Activated CD4-positive, alpha-beta memory T cell treated with anti-CD3 and anti-CD28 coated beads for 36 hours (primary cell): Measurements from ENCODE around the gene RHOB. TPM values are rescaled to one million over a fixed set of nuclear protein-coding genes. Genes with fewer than 3 reads are reported as not detected.

ENCODE experiments used
- CTCF ChIA-PET: fragments of 350-600 bp; sonication (Branson Sonifier 250); formaldehyde crosslinking; loops from one replicate; lab custom pipeline; 2021; ENCODE audit warnings: antibody characterized with exemption, inconsistent platforms; lab: Charles Lee
- POLR2A ChIA-PET: fragments of 350-600 bp; sonication (Branson Sonifier 250); formaldehyde crosslinking; loops from one replicate; lab custom pipeline; 2021; ENCODE audit warnings: antibody characterized with exemption; lab: Charles Lee
- DNase-seq: peaks from one replicate; pipeline ENCODE4 v3.0.0-alpha.2; 2020
- H3K27ac Mint-ChIP-seq: one replicate; pipeline ENCODE4 v1.8.0; 2021; ENCODE audit warnings: mixed read lengths
- H3K27me3 Mint-ChIP-seq: one replicate; pipeline ENCODE4 v1.8.0; 2021; ENCODE audit warnings: mixed read lengths
- H3K36me3 Mint-ChIP-seq: one replicate; pipeline ENCODE4 v1.8.0; 2021; ENCODE audit warnings: mixed read lengths
- H3K4me1 Mint-ChIP-seq: one replicate; pipeline ENCODE4 v1.8.0; 2021; ENCODE audit warnings: low read depth, mixed read lengths
- H3K4me3 Mint-ChIP-seq: one replicate; pipeline ENCODE4 v1.8.0; 2021; ENCODE audit warnings: mild to moderate bottlenecking, mixed read lengths
- H3K9me3 Mint-ChIP-seq: one replicate; pipeline ENCODE4 v1.8.0; 2021; ENCODE audit warnings: mixed read lengths
- intact Hi-C: fragments of 100-400 bp; cut with micrococcal nuclease; formaldehyde crosslinking; loops from one replicate; pipeline ENCODE4 v1.15.1; 2023
- total RNA-seq, 2 experiments: library from RNA; stranded (reverse); gene quantifications; one replicate each; pipeline ENCODE4 v1.2.3, GENCODE V29; 2021

Gene RHOB
- total RNA-seq, 2 experiments from 2014 or later = 31.6 to 33.6 TPM

- POLR2A ChIA-PET = interaction anchor here (2.9 kb wide), 1 partner anchor 201 kb away, joined by 35 read pairs; the partner anchor contains the start of gene HS1BP3
- peaks cover 10% of the 10 kb centered on the region for H3K4me1 Mint-ChIP-seq
- no peak overlapping the region for H3K27ac Mint-ChIP-seq
- CTCF ChIA-PET = interaction anchor here (6.1 kb wide), 1 partner anchor 193 kb away, joined by 144 read pairs; no protein-coding TSS in a partner anchor
- intact Hi-C loops = no loop called here
- no peaks in the 10 kb centered on the region for H3K9me3 Mint-ChIP-seq
- H3K27me3 Mint-ChIP-seq = peaks cover 15% of the 10 kb centered on the region
- H3K36me3 Mint-ChIP-seq = peaks cover 2% of the 10 kb centered on the region
- H3K4me3 Mint-ChIP-seq = peak overlapping the region; percentile 11
- no peak for DNase-seq
Measured at GRCh38 chr2:20448977-20449306, 2.1 kb downstream of the RHOB start.

DNA sequence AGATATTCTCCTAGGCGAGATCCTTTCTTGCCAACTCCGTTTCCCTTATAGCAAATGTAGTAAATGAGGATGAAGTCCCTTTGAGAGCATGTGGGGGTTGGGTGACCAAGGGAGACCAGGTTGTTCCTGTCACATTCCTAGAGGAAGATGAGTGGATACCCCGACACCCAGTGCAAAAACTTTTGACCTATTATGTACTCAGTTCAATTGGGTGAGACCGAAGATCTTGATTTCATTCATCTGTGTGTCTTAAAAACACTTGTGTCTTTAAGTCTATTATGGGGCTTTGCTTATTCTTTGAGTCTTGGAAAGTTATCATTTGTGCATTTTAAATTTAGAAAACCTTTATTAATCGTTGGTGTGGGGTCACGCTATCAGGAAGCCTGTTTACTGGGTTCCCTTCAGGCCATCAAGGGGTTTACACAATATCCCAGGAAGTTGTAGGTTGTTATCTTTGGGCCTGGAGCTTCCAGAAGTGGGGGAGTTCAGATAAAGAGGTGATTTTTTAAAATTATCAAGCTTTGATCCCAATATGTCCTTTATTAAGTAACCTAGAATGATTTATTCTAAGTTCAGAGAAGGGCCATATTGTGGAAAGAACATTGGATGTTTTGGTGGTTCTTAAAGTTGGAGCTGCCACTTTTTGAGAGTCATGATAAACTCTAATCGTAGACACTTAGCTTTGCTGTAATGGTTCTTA is 2.8 kb downstream of the RHOB start:
- H3K9me3 Mint-ChIP-seq = no peaks in the 10 kb centered on the region
- intact Hi-C loops = no loop called here
- H3K4me1 Mint-ChIP-seq = peaks cover 10% of the 10 kb centered on the region
- peaks cover 2% of the 10 kb centered on the region for H3K36me3 Mint-ChIP-seq
- ChIA-PET POLR2A (no interaction called here), CTCF (interaction anchor here (1.0 to 2.1 kb wide), 4 partner anchors 39 to 212 kb away, joined by 3 to 5 read pairs (median 3); no protein-coding TSS in a partner anchor)
- peaks cover 15% of the 10 kb centered on the region for H3K27me3 Mint-ChIP-seq
- DNase-seq = no peak
- H3K4me3 Mint-ChIP-seq = peak overlapping the region; percentile 48
- no peak overlapping the region for H3K27ac Mint-ChIP-seq

DNA sequence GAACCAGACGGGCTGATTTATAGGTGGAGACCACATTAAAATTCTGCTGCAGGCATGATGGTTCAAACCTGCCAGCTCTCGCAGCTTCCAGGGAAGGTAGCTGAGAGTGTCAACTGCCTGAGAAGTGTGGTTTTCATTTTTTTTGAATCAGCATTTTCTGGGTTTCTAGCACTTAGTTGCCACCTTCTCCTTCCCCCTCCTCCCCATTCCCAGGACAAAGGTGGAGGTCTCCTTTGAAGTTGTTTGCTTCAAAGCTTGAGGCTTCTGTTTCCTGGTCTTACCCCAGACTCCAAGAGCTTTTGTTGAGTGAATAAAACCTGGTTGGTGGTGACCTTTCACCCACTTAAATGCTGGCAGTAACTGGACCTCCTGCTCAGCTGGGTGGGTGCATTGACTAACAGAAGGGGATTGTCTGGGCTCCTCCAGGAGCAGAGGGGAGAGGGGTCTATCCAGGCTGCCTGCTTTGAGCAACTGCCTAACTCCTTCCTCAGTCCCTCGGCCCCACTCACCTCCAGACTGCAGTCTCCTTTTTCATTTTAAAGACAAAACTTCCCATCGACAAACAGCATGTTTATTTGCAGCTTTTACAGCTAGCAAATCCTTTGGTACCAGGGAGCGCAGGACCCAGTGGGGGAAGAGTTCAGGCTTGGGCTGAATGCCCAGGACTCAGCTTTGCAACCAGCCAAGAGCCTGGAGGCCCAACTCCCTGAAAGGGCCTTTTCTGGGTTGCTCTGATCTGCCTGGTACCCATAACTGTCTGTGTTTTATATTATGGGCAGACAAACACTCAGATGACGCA is 3.5 kb downstream of the RHOB start:
- H3K27me3 Mint-ChIP-seq = peaks cover 20% of the 10 kb centered on the region
- H3K9me3 Mint-ChIP-seq = no peaks in the 10 kb centered on the region
- peaks cover 10% of the 10 kb centered on the region for H3K4me1 Mint-ChIP-seq
- intact Hi-C loops = no loop called here
- peak; percentile 7 for DNase-seq
- ChIA-PET CTCF (interaction anchor here (1.0 to 2.1 kb wide), 5 partner anchors 39 to 211 kb away, joined by 3 to 5 read pairs (median 3); no protein-coding TSS in a partner anchor), POLR2A (no interaction called here)
- no peak overlapping the region for H3K4me3 Mint-ChIP-seq
- H3K27ac Mint-ChIP-seq = no peak overlapping the region
- H3K36me3 Mint-ChIP-seq = peaks cover 2% of the 10 kb centered on the region

DNA sequence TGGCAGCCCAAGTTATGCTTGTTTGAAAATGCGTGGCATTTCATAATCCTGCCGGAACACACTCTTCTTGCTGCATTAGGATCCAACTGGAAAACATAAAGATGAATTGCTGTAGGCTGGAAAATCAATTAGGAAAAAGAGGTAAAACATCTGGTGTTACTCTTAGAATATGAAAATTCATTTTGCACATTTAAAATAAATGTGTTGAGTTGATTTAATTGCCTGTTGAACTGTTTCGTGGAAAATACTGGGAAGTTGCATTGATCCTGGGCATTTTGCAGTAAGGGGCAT is 4.1 kb downstream of the RHOB start:
- Mint-ChIP-seq H3K27ac (no peak overlapping the region), H3K27me3 (peaks cover 19% of the 10 kb centered on the region), H3K4me3 (no peak overlapping the region), H3K36me3 (peaks cover 2% of the 10 kb centered on the region), H3K4me1 (peaks cover 10% of the 10 kb centered on the region), H3K9me3 (no peaks in the 10 kb centered on the region)
- DNase-seq = no peak
- ChIA-PET CTCF (interaction anchor here (1.2 to 2.1 kb wide), 3 partner anchors 183 to 210 kb away, joined by 3 to 5 read pairs (median 5); no protein-coding TSS in a partner anchor), POLR2A (no interaction called here)
- intact Hi-C loops = no loop called here

DNA sequence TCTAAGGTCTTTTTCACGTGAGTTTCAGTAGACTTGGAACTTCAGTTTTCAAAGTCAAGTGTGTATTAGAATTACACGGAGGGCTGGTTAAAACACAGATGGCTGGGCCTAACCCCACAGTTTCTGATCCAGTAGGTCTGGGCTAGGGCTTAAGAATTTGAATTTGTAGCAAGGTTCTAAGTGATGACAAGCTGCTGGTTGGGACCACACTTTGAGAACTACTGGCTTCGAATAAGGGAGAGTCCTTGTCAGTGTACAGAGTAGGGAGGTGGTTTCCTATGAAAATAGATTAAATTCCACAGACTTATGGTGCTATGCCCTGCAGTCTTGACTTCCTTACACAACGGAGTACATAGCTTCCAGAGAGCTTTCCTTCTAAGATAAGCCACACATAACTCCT is 4.5 kb downstream of the RHOB start:
- H3K27ac Mint-ChIP-seq = no peak overlapping the region
- H3K9me3 Mint-ChIP-seq = no peaks in the 10 kb centered on the region
- H3K36me3 Mint-ChIP-seq = peaks cover 2% of the 10 kb centered on the region
- intact Hi-C loops = no loop called here
- peak; percentile 5 for DNase-seq
- H3K4me3 Mint-ChIP-seq = no peak overlapping the region
- H3K27me3 Mint-ChIP-seq = peaks cover 19% of the 10 kb centered on the region
- POLR2A ChIA-PET = no interaction called here
- H3K4me1 Mint-ChIP-seq = peaks cover 10% of the 10 kb centered on the region
- CTCF ChIA-PET = interaction anchor here (0.7 to 2.1 kb wide), 4 partner anchors 145 to 210 kb away, joined by 3 to 5 read pairs (median 4); no protein-coding TSS in a partner anchor

DNA sequence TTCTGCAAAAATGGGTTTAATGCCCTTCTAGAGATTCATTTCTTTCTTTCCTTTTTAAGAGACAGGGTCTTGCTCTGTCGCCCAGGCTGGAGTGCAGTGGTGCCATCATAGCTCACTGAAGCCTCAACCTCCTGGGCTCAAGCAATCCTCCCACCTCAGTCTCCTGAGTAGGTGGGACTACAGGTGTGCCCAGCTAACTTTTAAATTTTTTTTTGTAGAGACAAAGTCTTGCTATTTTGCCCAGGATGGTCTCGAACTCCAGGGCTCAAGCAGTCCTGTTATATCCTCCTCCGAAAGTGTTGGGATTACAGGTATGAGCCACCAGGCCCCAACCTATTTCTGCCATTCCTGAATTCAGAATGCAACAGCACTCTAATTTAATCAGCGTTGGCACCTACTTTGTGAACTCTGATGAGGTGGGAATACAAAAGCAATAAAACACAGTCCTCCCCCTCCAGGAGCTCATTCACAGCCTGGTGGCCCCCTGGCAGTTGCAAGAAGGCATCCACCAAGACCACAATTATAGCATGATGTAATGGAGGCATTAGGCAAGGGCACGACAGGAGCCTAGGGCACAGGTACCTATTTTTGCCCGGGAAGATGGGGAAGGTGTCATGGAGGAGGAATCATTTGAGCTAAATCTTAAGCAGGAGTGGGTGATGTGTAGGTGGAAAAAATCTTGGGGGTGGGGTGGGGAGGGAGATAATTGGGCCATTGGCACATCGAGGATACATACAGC is 5.1 kb downstream of the RHOB start:
- no peak overlapping the region for H3K4me3 Mint-ChIP-seq
- H3K27ac Mint-ChIP-seq = no peak overlapping the region
- POLR2A ChIA-PET = no interaction called here
- CTCF ChIA-PET = interaction anchor here (0.7 to 1.6 kb wide), 7 partner anchors 8 to 199 kb away, joined by 3 to 8 read pairs (median 5); partner anchors contain the start of gene HS1BP3
- intact Hi-C loops = no loop called here
- H3K36me3 Mint-ChIP-seq = peaks cover 2% of the 10 kb centered on the region
- DNase-seq = peak; percentile 1
- peaks cover 14% of the 10 kb centered on the region for H3K4me1 Mint-ChIP-seq
- peaks cover 19% of the 10 kb centered on the region for H3K27me3 Mint-ChIP-seq
- no peaks in the 10 kb centered on the region for H3K9me3 Mint-ChIP-seq

- POLR2A ChIA-PET = no interaction called here
- DNase-seq = peak; percentile 7
- Mint-ChIP-seq H3K9me3 (no peaks in the 10 kb centered on the region), H3K27me3 (peaks cover 19% of the 10 kb centered on the region), H3K36me3 (peaks cover 2% of the 10 kb centered on the region), H3K4me3 (no peak overlapping the region), H3K4me1 (peaks cover 17% of the 10 kb centered on the region), H3K27ac (no peak overlapping the region)
- CTCF ChIA-PET = interaction anchor here (0.9 to 1.6 kb wide), 5 partner anchors 9 to 208 kb away, joined by 4 to 8 read pairs (median 5); partner anchors contain the start of gene HS1BP3
- intact Hi-C loops = no loop called here
Measured at GRCh38 chr2:20452551-20452950, 5.7 kb downstream of the RHOB start.

GRCh38 chr2:20453087-20453486 is 6.2 kb downstream of the RHOB start:
- peak; percentile 1 for DNase-seq
- Mint-ChIP-seq H3K36me3 (peaks cover 2% of the 10 kb centered on the region), H3K27me3 (peaks cover 17% of the 10 kb centered on the region), H3K4me3 (no peak overlapping the region), H3K27ac (no peak overlapping the region), H3K4me1 (peaks cover 14% of the 10 kb centered on the region), H3K9me3 (no peaks in the 10 kb centered on the region)
- ChIA-PET CTCF (interaction anchor here (1.2 to 1.6 kb wide), 4 partner anchors 42 to 208 kb away, joined by 5 to 8 read pairs (median 6); partner anchors contain the start of gene HS1BP3), POLR2A (no interaction called here)
- intact Hi-C loops = no loop called here

DNA sequence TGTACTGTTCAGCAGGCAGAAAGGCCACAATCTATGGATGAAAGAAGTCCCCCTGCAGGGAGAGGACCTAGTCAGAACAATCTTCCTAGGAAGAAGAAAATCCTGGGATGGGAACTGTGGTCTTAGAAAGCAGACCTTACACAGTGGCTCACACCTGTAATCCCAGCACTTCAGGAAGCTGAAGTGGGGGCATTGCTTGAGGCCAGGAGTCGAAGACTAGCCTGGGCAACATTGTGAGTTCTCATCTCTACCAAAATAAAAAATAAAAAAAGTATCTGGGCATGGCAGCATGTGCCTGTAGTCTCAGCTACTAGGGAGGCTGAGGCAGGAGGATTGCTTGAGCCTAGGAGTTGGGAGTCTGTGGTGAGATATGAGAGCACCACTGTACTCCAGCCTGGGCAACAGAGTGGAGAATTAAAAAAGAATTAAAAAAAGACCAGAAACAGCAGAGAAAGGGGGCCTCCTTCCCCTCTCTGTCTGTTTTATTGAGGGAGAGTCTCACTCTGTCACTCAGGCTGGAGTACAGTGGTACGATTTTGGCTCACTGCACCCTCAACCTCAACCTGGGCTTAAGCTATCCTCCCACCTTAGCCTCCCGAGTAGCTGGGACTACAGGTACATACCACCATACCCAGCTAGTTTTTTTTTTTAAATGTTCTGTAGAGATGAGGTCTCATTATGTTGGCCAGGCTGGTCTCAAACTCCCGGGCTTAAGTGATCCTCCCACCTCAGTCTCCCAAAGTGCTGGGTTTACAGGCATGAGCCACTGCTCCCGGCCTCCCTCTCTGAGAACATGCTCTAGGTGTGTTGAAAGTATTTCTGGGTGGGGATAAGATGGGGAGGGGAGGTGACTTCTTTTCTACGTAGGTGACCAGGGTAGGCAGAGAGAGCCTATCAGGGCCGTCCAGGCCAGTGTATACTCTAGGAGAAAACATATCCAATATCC is 7.4 kb downstream of the RHOB start:
- DNase-seq = peak; percentile 6
- POLR2A ChIA-PET = interaction anchor here (0.6 to 1.7 kb wide), 2 partner anchors 7 to 19 kb away, joined by 3 to 6 read pairs; partner anchors contain the start of gene RHOB
- CTCF ChIA-PET = interaction anchor here (0.7 kb wide), 1 partner anchor 197 kb away, joined by 3 read pairs; no protein-coding TSS in a partner anchor
- no peak overlapping the region for H3K27ac Mint-ChIP-seq
- intact Hi-C loops = no loop called here
- peaks cover 2% of the 10 kb centered on the region for H3K36me3 Mint-ChIP-seq
- peaks cover 13% of the 10 kb centered on the region for H3K4me1 Mint-ChIP-seq
- H3K9me3 Mint-ChIP-seq = no peaks in the 10 kb centered on the region
- peaks cover 19% of the 10 kb centered on the region for H3K27me3 Mint-ChIP-seq
- H3K4me3 Mint-ChIP-seq = no peak overlapping the region

DNA sequence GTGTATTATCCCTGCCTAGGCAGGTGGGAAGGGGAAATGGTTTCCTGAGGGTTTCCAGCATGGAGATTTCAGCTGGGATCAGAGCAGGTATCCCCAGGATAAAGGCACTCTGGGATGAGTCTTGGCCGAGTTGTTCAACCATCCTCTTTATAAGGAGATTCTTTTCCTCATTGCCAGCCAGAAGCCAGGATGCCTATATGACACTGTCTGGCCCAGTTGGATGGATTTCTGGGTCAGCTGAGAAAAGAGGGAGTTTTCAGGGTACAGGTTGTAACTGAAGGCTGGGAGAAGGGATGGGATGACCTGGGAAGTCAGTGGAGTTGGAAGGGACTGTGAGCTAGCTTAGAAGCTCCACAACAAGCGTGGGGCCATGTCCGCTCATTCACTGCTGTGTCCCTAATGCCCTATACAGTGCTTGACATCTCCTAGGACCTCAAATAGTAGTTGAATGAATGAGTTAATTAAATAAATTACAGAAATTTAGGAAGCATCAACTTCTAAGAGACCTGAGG is 8.3 kb downstream of the RHOB start:
- ChIA-PET POLR2A (interaction anchor here (1.7 kb wide), 1 partner anchor 8 kb away, joined by 6 read pairs; the partner anchor contains the start of gene RHOB), CTCF (interaction anchor here (0.7 kb wide), 1 partner anchor 196 kb away, joined by 3 read pairs; no protein-coding TSS in a partner anchor)
- Mint-ChIP-seq H3K27ac (no peak overlapping the region), H3K36me3 (no peaks in the 10 kb centered on the region), H3K27me3 (peaks cover 20% of the 10 kb centered on the region), H3K4me3 (no peak overlapping the region), H3K4me1 (peaks cover 11% of the 10 kb centered on the region), H3K9me3 (no peaks in the 10 kb centered on the region)
- intact Hi-C loops = no loop called here
- DNase-seq = no peak
